Vagina (tissue), 2 donors: ENCODE results near the gene LRTM1.

Experiments used
- POLR2A ChIP-seq, 2 donors: fragments of 450-650 bp; IDR thresholded peaks; one replicate each; pipeline ENCODE4 v1.6.1; 2017; ENCODE audit warnings: antibody characterized with exemption in 2 of 2, mild to moderate bottlenecking in 2 of 2, moderate library complexity in 2 of 2
- POLR2AphosphoS5 ChIP-seq, 2 donors: sonication (generic); formaldehyde crosslinking; IDR thresholded peaks; one replicate each; pipeline ENCODE4 v1.9.0; 2017; ENCODE audit warnings: antibody characterized with exemption in 2 of 2, mild to moderate bottlenecking in 2 of 2, low read depth in 1 of 2; ENCODE audit not compliant: insufficient read depth in 1 of 2
- TF ChIP-seq, protein P1 (sequence below), 3 experiments: fragments of 450-650 bp in 2 of 3; fragments of 200-600 bp in 1 of 3; sonication (generic) in 1 of 3; IDR thresholded peaks; one replicate each; pipeline ENCODE4 v1.5.1; 2017 to 2019; ENCODE audit warnings: antibody characterized with exemption in 3 of 3, mild to moderate bottlenecking in 2 of 3, moderate library complexity in 2 of 3

DNA sequence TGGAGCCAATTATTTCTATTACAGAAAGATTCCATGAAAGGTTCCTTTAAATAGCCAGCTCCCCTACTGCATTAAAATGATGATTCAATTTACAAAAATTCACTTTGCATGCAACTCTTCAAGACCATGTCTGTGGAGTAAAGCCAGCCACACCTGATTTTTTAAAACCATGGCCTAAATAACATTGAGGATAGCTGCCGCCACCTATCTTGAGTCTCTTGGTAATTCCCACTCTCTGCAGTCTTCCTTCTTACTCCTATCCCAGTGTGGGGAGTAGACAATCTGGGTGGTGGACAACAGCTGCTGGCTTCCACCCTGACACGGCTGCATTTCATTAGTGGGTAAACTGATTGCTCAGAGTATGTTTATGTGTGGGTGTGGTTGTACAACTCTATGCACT is 10.7 kb downstream of the LRTM1 start:
- TF ChIP-seq, protein P1, sequence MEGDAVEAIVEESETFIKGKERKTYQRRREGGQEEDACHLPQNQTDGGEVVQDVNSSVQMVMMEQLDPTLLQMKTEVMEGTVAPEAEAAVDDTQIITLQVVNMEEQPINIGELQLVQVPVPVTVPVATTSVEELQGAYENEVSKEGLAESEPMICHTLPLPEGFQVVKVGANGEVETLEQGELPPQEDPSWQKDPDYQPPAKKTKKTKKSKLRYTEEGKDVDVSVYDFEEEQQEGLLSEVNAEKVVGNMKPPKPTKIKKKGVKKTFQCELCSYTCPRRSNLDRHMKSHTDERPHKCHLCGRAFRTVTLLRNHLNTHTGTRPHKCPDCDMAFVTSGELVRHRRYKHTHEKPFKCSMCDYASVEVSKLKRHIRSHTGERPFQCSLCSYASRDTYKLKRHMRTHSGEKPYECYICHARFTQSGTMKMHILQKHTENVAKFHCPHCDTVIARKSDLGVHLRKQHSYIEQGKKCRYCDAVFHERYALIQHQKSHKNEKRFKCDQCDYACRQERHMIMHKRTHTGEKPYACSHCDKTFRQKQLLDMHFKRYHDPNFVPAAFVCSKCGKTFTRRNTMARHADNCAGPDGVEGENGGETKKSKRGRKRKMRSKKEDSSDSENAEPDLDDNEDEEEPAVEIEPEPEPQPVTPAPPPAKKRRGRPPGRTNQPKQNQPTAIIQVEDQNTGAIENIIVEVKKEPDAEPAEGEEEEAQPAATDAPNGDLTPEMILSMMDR (IDR thresholded peaks at IDR 0.05) = no peak
- no peak for TF ChIP-seq POLR2A (IDR thresholded peaks at IDR 0.05)
- no peak for TF ChIP-seq POLR2AphosphoS5 (IDR thresholded peaks at IDR 0.05; ENCODE audit: insufficient read depth in 1 of 2, low read depth in 1 of 2)
